GM23338 (cell line): ENCODE results near the gene FAM13B. TPM values are rescaled to one million over a fixed set of nuclear protein-coding genes. Genes with fewer than 3 reads are reported as not detected.

Source experiments
- ATAC-seq: fragments of 200-7000 bp; cut with Tn5 transposase; 3 replicates; pipeline ENCODE4 v1.9.1; 2020
- DNase-seq: peaks from one replicate; pipeline ENCODE4 v3.0.0-alpha.2; 2015; ENCODE audit warnings: low spot score
- H2AFZ ChIP-seq: fragments of 200-600 bp; sonication (generic); 2 replicates; pipeline ENCODE4 v1.8.0; 2016; ENCODE audit warnings: antibody characterized with exemption, mild to moderate bottlenecking, moderate library complexity
- H3F3A ChIP-seq: fragments of 200-600 bp; sonication (generic); replicated peaks from 2 replicates; pipeline ENCODE4 v1.8.0; 2017; ENCODE audit warnings: antibody characterized with exemption, mixed run types, low read depth
- H3K27ac ChIP-seq: fragments of 200-600 bp; sonication (generic); 2 replicates; pipeline ENCODE4 v1.6.1; 2016; ENCODE audit warnings: low read depth
- H3K27me3 ChIP-seq: fragments of 200-600 bp; sonication (generic); 2 replicates; pipeline ENCODE4 v1.8.0; 2016; ENCODE audit warnings: mild to moderate bottlenecking, mixed run types, moderate library complexity; ENCODE audit not compliant: insufficient read depth
- H3K36me3 ChIP-seq: fragments of 200-600 bp; sonication (generic); 2 replicates; pipeline ENCODE4 v1.8.0; 2016; ENCODE audit warnings: mild to moderate bottlenecking; ENCODE audit not compliant: insufficient read depth
- H3K4me1 ChIP-seq: fragments of 200-600 bp; sonication (generic); 2 replicates; pipeline ENCODE4 v1.8.0; 2016; ENCODE audit warnings: mild to moderate bottlenecking, moderate library complexity; ENCODE audit not compliant: insufficient read depth
- H3K4me2 ChIP-seq: fragments of 200-600 bp; sonication (generic); 2 replicates; pipeline ENCODE4 v1.7.1; 2017; ENCODE audit warnings: mixed run types
- H3K4me3 ChIP-seq: fragments of 200-600 bp; sonication (generic); 2 replicates; pipeline ENCODE4 v1.6.1; 2016; ENCODE audit warnings: mixed run types
- H3K79me2 ChIP-seq: fragments of 200-600 bp; sonication (generic); replicated peaks from 2 replicates; pipeline ENCODE4 v1.8.0; 2017; ENCODE audit warnings: mild to moderate bottlenecking; ENCODE audit not compliant: insufficient read depth
- H3K9me2 ChIP-seq: fragments of 200-600 bp; sonication (generic); 2 replicates; pipeline ENCODE4 v1.8.0; 2017; ENCODE audit not compliant: insufficient read depth
- H4K20me1 ChIP-seq: fragments of 200-600 bp; sonication (generic); replicated peaks from 2 replicates; pipeline ENCODE4 v1.8.0; 2017; ENCODE audit warnings: mild to moderate bottlenecking; ENCODE audit not compliant: insufficient read depth
- H3K27ac Mint-ChIP-seq: 2 replicates; pipeline ENCODE4 v1.8.0; 2020; ENCODE audit warnings: inconsistent platforms, mild to moderate bottlenecking, moderate library complexity, mixed read lengths
- H3K27me3 Mint-ChIP-seq: 3 replicates; pipeline ENCODE4 v1.8.0; 2022; ENCODE audit warnings: low read depth, mild to moderate bottlenecking, moderate library complexity, mixed read lengths, inconsistent platforms; ENCODE audit not compliant: insufficient read depth, poor library complexity
- H3K36me3 Mint-ChIP-seq: 3 replicates; pipeline ENCODE4 v1.8.0; 2021; ENCODE audit warnings: low read depth, mild to moderate bottlenecking, inconsistent platforms, moderate library complexity, mixed read lengths
- H3K4me1 Mint-ChIP-seq: 3 replicates; pipeline ENCODE4 v1.8.0; 2020; ENCODE audit warnings: mild to moderate bottlenecking, inconsistent platforms, mixed read lengths
- H3K4me3 Mint-ChIP-seq: 3 replicates; pipeline ENCODE4 v1.8.0; 2021; ENCODE audit warnings: moderate library complexity, mild to moderate bottlenecking, inconsistent platforms, mixed read lengths
- H3K9me3 Mint-ChIP-seq: 3 replicates; pipeline ENCODE4 v1.8.0; 2020; ENCODE audit warnings: moderate library complexity, mild to moderate bottlenecking, inconsistent platforms, mixed read lengths
- CREB1 ChIP-seq: fragments of 250-450 bp; sonication (Bioruptor Pico); IDR thresholded peaks from 2 replicates; pipeline ENCODE4 v1.5.0; 2020; ENCODE audit warnings: low read depth, mild to moderate bottlenecking, moderate library complexity
- EZH2 ChIP-seq: fragments of 200-600 bp; sonication (generic); IDR thresholded peaks from one replicate; pipeline ENCODE4 v1.8.0; 2017; ENCODE audit warnings: antibody characterized with exemption, mild to moderate bottlenecking, low read depth; ENCODE audit not compliant: unreplicated experiment
- EZH2phosphoT487 ChIP-seq: fragments of 200-600 bp; sonication (generic); IDR thresholded peaks from one replicate; pipeline ENCODE4 v1.8.1; 2018; ENCODE audit warnings: antibody characterized with exemption; ENCODE audit not compliant: unreplicated experiment
- JUNB ChIP-seq: IDR thresholded peaks from one replicate; pipeline ENCODE4 v1.6.1; 2016; ENCODE audit warnings: antibody characterized with exemption; ENCODE audit not compliant: unreplicated experiment
- ZNF114 ChIP-seq: fragments of 250-450 bp; sonication (Bioruptor Pico); IDR thresholded peaks from 2 replicates; pipeline ENCODE4 v1.5.0; 2020; ENCODE audit warnings: mild to moderate bottlenecking, moderate library complexity
- ZNF331 ChIP-seq: fragments of 250-450 bp; sonication (Bioruptor Pico); IDR thresholded peaks from 2 replicates; pipeline ENCODE4 v1.5.0; 2020; ENCODE audit warnings: low read depth, mild to moderate bottlenecking, moderate library complexity
- ZNF462 ChIP-seq: fragments of 250-450 bp; sonication (Bioruptor Pico); IDR thresholded peaks from 2 replicates; pipeline ENCODE4 v1.5.0; 2020; ENCODE audit warnings: mild to moderate bottlenecking, moderate library complexity
- polyA plus RNA-seq: library from polyadenylated mRNA; unstranded; fragments of >200 nt; fragmentation: Nextera tagmentation; extraction: Ambion mirVana; gene quantifications from 2 replicates; pipeline ENCODE4 v1.2.1, GENCODE V29; 2016
- total RNA-seq: library from RNA; depleted of rRNA; stranded (reverse); fragments of >200 nt; shearing (Covaris generic); gene quantifications from 2 replicates; pipeline ENCODE4 v1.2.3, GENCODE V29; 2014

Gene FAM13B
- total and polyA plus RNA-seq, 2 experiments from 2014 or later, result 12.9 to 30.2 TPM

GRCh38 chr5:137921931-137922330, 110.9 kb downstream of the FAM13B start (continued):
- TF ChIP-seq ZNF462 (CRISPR knock-in tag) (no peak), ZNF114 (CRISPR knock-in tag) (no peak), EZH2 (no peak)

- no peaks in the 10 kb centered on the region for H3K27me3 ChIP-seq
- H3K4me1 Mint-ChIP-seq, result no peaks in the 10 kb centered on the region
- no peaks in the 10 kb centered on the region for H3K36me3 ChIP-seq
- H4K20me1 ChIP-seq, result no peaks in the 10 kb centered on the region
- DNase-seq (no peak), ATAC-seq (no peak)
- no peaks in the 10 kb centered on the region for H3K4me1 ChIP-seq
- H3K27ac ChIP-seq, result no peak overlapping the region
- H3K4me3 ChIP-seq, result no peak overlapping the region
- H3K4me3 Mint-ChIP-seq, result no peak overlapping the region
- peaks cover 3% of the 10 kb centered on the region; the same call in 1 of the 3 replicates for H3K36me3 Mint-ChIP-seq
- no peaks in the 10 kb centered on the region for H3K79me2 ChIP-seq
- no peaks in the 10 kb centered on the region for H3F3A ChIP-seq
- H3K9me3 Mint-ChIP-seq, result peaks cover 5% of the 10 kb centered on the region
- H3K9me2 ChIP-seq, result peaks cover 3% of the 10 kb centered on the region; the same call in 1 of the 2 replicates
- no peak overlapping the region for H3K4me2 ChIP-seq
- no peaks in the 10 kb centered on the region for H3K27me3 Mint-ChIP-seq
- H3K27ac Mint-ChIP-seq, result no peak overlapping the region
- H2AFZ ChIP-seq, result no peak overlapping the region
- TF ChIP-seq CREB1 (no peak), JUNB (no peak), ZNF462 (CRISPR knock-in tag) (no peak), ZNF331 (CRISPR knock-in tag) (no peak), EZH2phosphoT487 (no peak)
These were observed 116.0 kb downstream of the FAM13B start for GRCh38 chr5:137916923-137917322.
